ENCODE data around the gene FAM131C. TPM values are rescaled to one million over a fixed set of nuclear protein-coding genes. Genes with fewer than 3 reads are reported as not detected.

FAM131C gene
- total and polyA plus RNA-seq, 10 of the 15 experiments (the other 5 are each of a cell fraction or from before 2014, with no cell fraction given), result 0.03 TPM; not detected in 9

DNA sequence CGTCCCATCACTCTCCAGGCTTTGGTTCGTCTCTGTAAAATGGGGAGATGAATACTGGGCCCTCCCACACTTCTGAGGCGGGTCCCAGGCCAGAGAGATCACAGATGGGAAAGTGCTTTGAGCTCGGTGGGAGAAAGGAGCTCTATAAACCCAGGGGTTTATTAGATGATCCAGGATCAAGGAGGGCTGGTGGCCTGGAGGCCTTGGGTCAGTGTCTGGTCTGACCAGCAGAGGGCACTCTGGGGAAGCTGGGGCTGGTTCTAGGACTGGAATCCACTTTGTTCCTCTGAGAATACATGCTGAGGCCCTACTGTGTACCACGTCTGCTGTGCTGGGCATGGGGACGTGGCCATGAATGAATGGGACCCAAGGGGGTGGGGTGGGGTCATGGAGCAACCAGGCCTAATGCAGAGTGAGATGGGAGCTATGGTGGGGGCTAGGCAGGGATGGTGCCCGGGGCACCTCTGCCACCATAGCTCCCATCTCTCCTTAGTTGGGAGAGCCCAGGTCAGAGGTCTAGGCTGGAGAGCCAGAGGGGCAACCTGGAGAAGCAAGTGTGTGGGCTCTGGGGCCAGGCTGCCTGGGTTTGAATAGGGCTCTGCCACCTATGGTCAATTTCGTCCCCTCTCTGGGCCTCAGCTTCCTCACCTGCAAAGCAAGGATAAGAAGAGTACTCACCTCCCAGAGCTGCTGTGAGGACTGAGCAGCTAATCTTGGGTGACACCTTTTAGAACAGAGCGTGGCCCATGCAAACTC lies 9.0 kb upstream of the FAM131C start (continued):
- no peak for TF ChIP-seq POLR2A (IDR thresholded peaks at IDR 0.05; ENCODE audit: low read depth, low read length)
- TF ChIP-seq ASH2L (IDR thresholded peaks at IDR 0.05; ENCODE audit: borderline replicate concordance, low read depth), result no peak
- TF ChIP-seq, protein P1, sequence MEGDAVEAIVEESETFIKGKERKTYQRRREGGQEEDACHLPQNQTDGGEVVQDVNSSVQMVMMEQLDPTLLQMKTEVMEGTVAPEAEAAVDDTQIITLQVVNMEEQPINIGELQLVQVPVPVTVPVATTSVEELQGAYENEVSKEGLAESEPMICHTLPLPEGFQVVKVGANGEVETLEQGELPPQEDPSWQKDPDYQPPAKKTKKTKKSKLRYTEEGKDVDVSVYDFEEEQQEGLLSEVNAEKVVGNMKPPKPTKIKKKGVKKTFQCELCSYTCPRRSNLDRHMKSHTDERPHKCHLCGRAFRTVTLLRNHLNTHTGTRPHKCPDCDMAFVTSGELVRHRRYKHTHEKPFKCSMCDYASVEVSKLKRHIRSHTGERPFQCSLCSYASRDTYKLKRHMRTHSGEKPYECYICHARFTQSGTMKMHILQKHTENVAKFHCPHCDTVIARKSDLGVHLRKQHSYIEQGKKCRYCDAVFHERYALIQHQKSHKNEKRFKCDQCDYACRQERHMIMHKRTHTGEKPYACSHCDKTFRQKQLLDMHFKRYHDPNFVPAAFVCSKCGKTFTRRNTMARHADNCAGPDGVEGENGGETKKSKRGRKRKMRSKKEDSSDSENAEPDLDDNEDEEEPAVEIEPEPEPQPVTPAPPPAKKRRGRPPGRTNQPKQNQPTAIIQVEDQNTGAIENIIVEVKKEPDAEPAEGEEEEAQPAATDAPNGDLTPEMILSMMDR (IDR thresholded peaks at IDR 0.05 in 2 of 3, conservative IDR thresholded peaks at IDR 0.05 in 1 of 3; ENCODE audit: control insufficient read depth in 2 of 3, extremely low read depth in 1 of 3, insufficient read depth in 1 of 3, low read depth in 3 of 3, low read length in 3 of 3), result peak; percentile 79 to 90 (median 88)
- TF ChIP-seq, protein P2, sequence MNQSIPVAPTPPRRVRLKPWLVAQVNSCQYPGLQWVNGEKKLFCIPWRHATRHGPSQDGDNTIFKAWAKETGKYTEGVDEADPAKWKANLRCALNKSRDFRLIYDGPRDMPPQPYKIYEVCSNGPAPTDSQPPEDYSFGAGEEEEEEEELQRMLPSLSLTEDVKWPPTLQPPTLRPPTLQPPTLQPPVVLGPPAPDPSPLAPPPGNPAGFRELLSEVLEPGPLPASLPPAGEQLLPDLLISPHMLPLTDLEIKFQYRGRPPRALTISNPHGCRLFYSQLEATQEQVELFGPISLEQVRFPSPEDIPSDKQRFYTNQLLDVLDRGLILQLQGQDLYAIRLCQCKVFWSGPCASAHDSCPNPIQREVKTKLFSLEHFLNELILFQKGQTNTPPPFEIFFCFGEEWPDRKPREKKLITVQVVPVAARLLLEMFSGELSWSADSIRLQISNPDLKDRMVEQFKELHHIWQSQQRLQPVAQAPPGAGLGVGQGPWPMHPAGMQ (IDR thresholded peaks at IDR 0.05; ENCODE audit: borderline replicate concordance), result no peak
- TF ChIP-seq, protein P3, sequence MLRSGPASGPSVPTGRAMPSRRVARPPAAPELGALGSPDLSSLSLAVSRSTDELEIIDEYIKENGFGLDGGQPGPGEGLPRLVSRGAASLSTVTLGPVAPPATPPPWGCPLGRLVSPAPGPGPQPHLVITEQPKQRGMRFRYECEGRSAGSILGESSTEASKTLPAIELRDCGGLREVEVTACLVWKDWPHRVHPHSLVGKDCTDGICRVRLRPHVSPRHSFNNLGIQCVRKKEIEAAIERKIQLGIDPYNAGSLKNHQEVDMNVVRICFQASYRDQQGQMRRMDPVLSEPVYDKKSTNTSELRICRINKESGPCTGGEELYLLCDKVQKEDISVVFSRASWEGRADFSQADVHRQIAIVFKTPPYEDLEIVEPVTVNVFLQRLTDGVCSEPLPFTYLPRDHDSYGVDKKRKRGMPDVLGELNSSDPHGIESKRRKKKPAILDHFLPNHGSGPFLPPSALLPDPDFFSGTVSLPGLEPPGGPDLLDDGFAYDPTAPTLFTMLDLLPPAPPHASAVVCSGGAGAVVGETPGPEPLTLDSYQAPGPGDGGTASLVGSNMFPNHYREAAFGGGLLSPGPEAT (IDR thresholded peaks at IDR 0.05; ENCODE audit: low read depth), result no peak
- no peak for TF ChIP-seq SMARCA5 (IDR thresholded peaks at IDR 0.05)
- TF ChIP-seq YBX1 (IDR thresholded peaks at IDR 0.05), result no peak
- TF ChIP-seq SRF (IDR thresholded peaks at IDR 0.05; ENCODE audit: low read depth in 2 of 2, low read length in 2 of 2), result no peak
- no peak for TF ChIP-seq HDAC6 (IDR thresholded peaks at IDR 0.05; ENCODE audit: unreplicated experiment)

Data from GM12878 (cell line).